Tibial nerve (tissue), 4 donors: ENCODE measurements around the gene DEGS2. TPM values are rescaled to one million over a fixed set of nuclear protein-coding genes. Genes with fewer than 3 reads are reported as not detected.

ENCODE experiments used
- DNase-seq, 2 donors: peaks; one replicate each; pipeline ENCODE4 v3.0.0-alpha.2; 2019; ENCODE audit warnings: low spot score in 2 of 2
- H3K27ac ChIP-seq, 4 donors: fragments of 200-600 bp; sonication (generic) in 3 of 4; one replicate each; pipeline ENCODE4 v1.5.1; 2017 to 2019; ENCODE audit warnings: mild to moderate bottlenecking in 1 of 4
- H3K27me3 ChIP-seq, 2 donors: fragments of 200-600 bp; sonication (generic) in 1 of 2; one replicate each; pipeline versions ENCODE4 v1.5.1 to v1.6.0; 2017 to 2019
- H3K36me3 ChIP-seq, 3 donors: fragments of 200-600 bp; sonication (generic); one replicate each; pipeline ENCODE4 v1.5.1; 2018 to 2019
- H3K4me1 ChIP-seq, 4 donors: fragments of 200-600 bp; sonication (generic) in 3 of 4; one replicate each; pipeline ENCODE4 v1.5.1; 2017 to 2019
- H3K4me3 ChIP-seq, 4 donors: fragments of 200-600 bp; sonication (generic) in 3 of 4; one replicate each; pipeline ENCODE4 v1.5.1; 2017 to 2019; ENCODE audit warnings: mild to moderate bottlenecking in 1 of 4, moderate library complexity in 1 of 4
- H3K9me3 ChIP-seq, 4 donors: fragments of 200-600 bp; sonication (generic) in 3 of 4; one replicate each; pipeline ENCODE4 v1.5.1; 2017 to 2019
- CTCF ChIP-seq, 5 experiments: fragments of 200-600 bp in 3 of 5; fragments of 450-650 bp in 2 of 5; sonication (generic) in 3 of 5; IDR thresholded peaks; one replicate each; pipeline ENCODE4 v1.5.1; 2016 to 2019; ENCODE audit warnings: antibody characterized with exemption in 5 of 5, mild to moderate bottlenecking in 3 of 5, moderate library complexity in 2 of 5
- EP300 ChIP-seq, 2 donors: sonication (generic); formaldehyde crosslinking; IDR thresholded peaks; one replicate each; pipeline ENCODE4 v1.6.1; 2017; ENCODE audit warnings: antibody characterized with exemption in 2 of 2, mild to moderate bottlenecking in 1 of 2
- POLR2A ChIP-seq, 2 donors: fragments of 450-650 bp; IDR thresholded peaks; one replicate each; pipeline ENCODE4 v1.6.1; 2017; ENCODE audit warnings: antibody characterized with exemption in 2 of 2, mild to moderate bottlenecking in 2 of 2, moderate library complexity in 2 of 2
- WGBS, 2 donors: methylation state at CpG; one replicate each; pipeline ENCODE4 v1.1.5; 2018; 5-methylcytosine and 5-hydroxymethylcytosine counted together
- total RNA-seq, 4 donors: library from RNA; depleted of rRNA; stranded (reverse); fragments of >200 nt; gene quantifications; one replicate each; pipeline ENCODE4 v1.1.0, GENCODE V29; 2016

DEGS2 gene
- total RNA-seq, 4 donors from 2014 or later: 1.3 to 5.1 (median 1.8) TPM

GRCh38 chr14:100120522-100121269 is 38.7 kb downstream of the DEGS2 start:
- peaks cover 0 to 20% (median 0%) of the 10 kb centered on the region in 3 donors for H3K36me3 ChIP-seq
- H3K4me1 ChIP-seq: no peaks in the 10 kb centered on the region
- H3K9me3 ChIP-seq: no peaks in the 10 kb centered on the region
- H3K27me3 ChIP-seq: no peaks in the 10 kb centered on the region
- TF ChIP-seq CTCF (IDR thresholded peaks at IDR 0.05): no peak
- TF ChIP-seq POLR2A (IDR thresholded peaks at IDR 0.05): no peak
- TF ChIP-seq EP300 (IDR thresholded peaks at IDR 0.05): no peak
- DNase-seq: no peak
- 93 to 95% methylated on average over 11 to 18 of the region's 18 CpGs for WGBS, 2 donors
- H3K27ac ChIP-seq: no peak overlapping the region
- H3K4me3 ChIP-seq: no peak overlapping the region

GRCh38 chr14:100119251-100119650 is 40.2 kb downstream of the DEGS2 start:
- Histone ChIP-seq H3K9me3 (no peaks in the 10 kb centered on the region), H3K27ac (no peak overlapping the region)
- 92% methylated on average over 8 of the region's 8 CpGs for WGBS, 2 donors

GRCh38 chr14:100118396-100119011 is 40.9 kb downstream of the DEGS2 start:
- Histone ChIP-seq H3K4me1 (no peaks in the 10 kb centered on the region), H3K9me3 (no peaks in the 10 kb centered on the region), H3K27ac (no peak overlapping the region), H3K27me3 (no peaks in the 10 kb centered on the region), H3K4me3 (no peak overlapping the region), H3K36me3 (peaks cover 0 to 9% (median 0%) of the 10 kb centered on the region in 3 donors)
- TF ChIP-seq EP300 (IDR thresholded peaks at IDR 0.05): no peak
- TF ChIP-seq POLR2A (IDR thresholded peaks at IDR 0.05): no peak
- no peak for TF ChIP-seq CTCF (IDR thresholded peaks at IDR 0.05)
- WGBS, 2 donors: 70 to 78% methylated on average over 7 of the region's 7 CpGs
- no peak for DNase-seq

More at GRCh38 chr14:100119251-100119650, 40.2 kb downstream of the DEGS2 start:
- no peak for TF ChIP-seq CTCF (IDR thresholded peaks at IDR 0.05)
- no peak for TF ChIP-seq EP300 (IDR thresholded peaks at IDR 0.05)
- TF ChIP-seq POLR2A (IDR thresholded peaks at IDR 0.05): no peak
- H3K36me3 ChIP-seq: peaks cover 0 to 16% (median 0%) of the 10 kb centered on the region in 3 donors
- DNase-seq: no peak
- no peaks in the 10 kb centered on the region for H3K4me1 ChIP-seq
- H3K27me3 ChIP-seq: no peaks in the 10 kb centered on the region
- no peak overlapping the region for H3K4me3 ChIP-seq

GRCh38 chr14:100117633-100118395 is 41.6 kb downstream of the DEGS2 start:
- H3K4me3 ChIP-seq: no peak overlapping the region
- WGBS, 2 donors: 91 to 93% methylated on average over 14 of the region's 14 CpGs
- H3K27me3 ChIP-seq: no peaks in the 10 kb centered on the region
- no peak for DNase-seq
- no peaks in the 10 kb centered on the region for H3K4me1 ChIP-seq
- TF ChIP-seq POLR2A (IDR thresholded peaks at IDR 0.05) (no peak), EP300 (IDR thresholded peaks at IDR 0.05) (no peak), CTCF (IDR thresholded peaks at IDR 0.05) (no peak)
- H3K9me3 ChIP-seq: no peaks in the 10 kb centered on the region
- H3K27ac ChIP-seq: no peak overlapping the region
- H3K36me3 ChIP-seq: peaks cover 0 to 5% (median 0%) of the 10 kb centered on the region in 3 donors
